Ishikawa (cell line): ENCODE measurements around the gene HYAL1.

ENCODE experiments used
- EP300 ChIP-seq: IDR thresholded peaks from 2 replicates; pipeline ENCODE4 v1.6.1; 2012; ENCODE audit warnings: borderline replicate concordance
- NFIC ChIP-seq: IDR thresholded peaks from 2 replicates; pipeline ENCODE4 v1.6.1; 2012
- TEAD4 ChIP-seq: IDR thresholded peaks from 2 replicates; pipeline ENCODE4 v1.6.1; 2012

- no peak for TF ChIP-seq NFIC
- TF ChIP-seq EP300 = no peak
- no peak for TF ChIP-seq TEAD4
These were observed 24.5 kb downstream of the HYAL1 start, which contains the start of gene LSMEM2 for GRCh38 chr3:50278880-50279224.
